GM12873 (cell line): ENCODE measurements around the gene PCSK4.

ENCODE experiments used
- TF ChIP-seq, protein P1 (sequence below): IDR thresholded peaks from 2 replicates; pipeline ENCODE4 v1.5.1; 2012; ENCODE audit warnings: low read depth, mild to moderate bottlenecking, moderate library complexity, low read length, control low read depth; ENCODE audit not compliant: insufficient read depth; ENCODE audit errors: missing control alignments

PCSK4 gene

DNA sequence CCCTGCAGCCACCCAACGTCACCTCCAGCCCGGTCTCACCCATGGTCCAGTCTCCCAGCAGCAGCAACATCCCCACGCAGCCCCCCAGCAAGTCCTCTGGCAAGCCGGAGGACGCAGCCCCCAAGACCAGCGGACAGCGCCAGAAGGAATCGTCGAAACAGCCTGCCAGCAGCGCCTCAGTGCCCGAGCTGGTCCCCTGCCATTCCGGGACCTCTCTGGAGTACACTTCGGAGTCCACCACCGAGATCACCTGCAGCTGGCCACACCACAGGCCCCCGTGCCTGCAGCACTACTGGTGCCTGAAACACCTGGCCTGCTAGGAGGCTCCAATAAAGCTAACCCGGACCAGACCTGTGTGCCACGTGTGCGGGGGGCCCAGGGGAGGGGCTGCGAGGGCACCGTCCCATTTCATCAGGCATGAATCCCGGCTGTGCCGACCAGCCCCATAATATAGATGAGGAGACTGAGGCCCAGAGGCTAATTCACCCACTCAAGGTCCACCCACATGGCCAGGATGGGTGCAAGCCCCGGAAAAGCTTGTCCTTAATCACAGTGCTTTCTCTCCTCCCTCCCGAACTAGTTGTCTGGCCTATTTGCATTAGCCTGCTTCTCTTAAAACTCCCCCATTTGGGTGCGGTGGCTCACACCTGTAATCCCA is 7.6 kb upstream of the PCSK4 start:
- TF ChIP-seq, protein P1, sequence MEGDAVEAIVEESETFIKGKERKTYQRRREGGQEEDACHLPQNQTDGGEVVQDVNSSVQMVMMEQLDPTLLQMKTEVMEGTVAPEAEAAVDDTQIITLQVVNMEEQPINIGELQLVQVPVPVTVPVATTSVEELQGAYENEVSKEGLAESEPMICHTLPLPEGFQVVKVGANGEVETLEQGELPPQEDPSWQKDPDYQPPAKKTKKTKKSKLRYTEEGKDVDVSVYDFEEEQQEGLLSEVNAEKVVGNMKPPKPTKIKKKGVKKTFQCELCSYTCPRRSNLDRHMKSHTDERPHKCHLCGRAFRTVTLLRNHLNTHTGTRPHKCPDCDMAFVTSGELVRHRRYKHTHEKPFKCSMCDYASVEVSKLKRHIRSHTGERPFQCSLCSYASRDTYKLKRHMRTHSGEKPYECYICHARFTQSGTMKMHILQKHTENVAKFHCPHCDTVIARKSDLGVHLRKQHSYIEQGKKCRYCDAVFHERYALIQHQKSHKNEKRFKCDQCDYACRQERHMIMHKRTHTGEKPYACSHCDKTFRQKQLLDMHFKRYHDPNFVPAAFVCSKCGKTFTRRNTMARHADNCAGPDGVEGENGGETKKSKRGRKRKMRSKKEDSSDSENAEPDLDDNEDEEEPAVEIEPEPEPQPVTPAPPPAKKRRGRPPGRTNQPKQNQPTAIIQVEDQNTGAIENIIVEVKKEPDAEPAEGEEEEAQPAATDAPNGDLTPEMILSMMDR, result no peak

DNA sequence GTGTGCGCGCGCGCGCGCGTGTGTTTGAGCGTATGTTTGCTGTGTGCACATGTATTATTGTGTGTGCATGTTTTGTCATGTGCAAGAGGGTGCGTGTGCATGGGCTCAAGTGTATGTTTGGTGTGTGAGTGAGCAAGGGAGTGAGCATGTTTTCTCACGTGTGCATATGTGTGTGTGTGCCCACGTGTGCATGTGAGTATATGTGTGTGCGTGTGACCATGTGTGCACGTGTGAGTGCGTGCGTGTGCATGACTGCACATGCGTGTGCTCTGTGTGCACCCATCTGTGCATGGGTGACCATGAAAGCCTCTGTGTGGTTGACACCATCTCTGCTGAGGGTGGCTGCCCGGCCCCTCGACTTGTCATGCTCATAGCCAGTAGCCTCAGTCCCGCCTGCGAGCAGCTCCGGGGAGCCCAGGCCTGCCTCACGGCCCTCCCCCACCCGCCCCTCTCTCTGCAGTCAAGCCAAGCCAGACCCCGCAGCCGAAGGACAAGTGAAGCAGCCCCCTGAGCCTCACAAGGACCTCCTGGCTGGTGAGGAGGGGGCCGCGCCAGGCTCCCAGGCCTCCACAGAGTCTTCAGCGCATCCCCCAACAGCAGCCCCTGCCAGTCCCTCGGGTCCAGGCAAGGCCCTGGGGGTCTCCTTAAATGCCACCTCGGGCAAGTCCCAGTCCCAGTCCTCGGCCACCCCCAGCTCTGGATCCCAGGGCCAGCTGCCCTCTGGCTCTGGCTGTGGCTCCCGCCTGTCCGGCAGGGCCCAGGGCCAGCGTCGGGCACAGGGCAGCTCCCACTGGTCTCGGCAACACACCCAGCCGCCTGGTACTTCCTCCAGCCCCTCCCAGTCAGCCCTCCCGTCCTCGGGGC is 6.8 kb upstream of the PCSK4 start:
- TF ChIP-seq, protein P1, result no peak

DNA sequence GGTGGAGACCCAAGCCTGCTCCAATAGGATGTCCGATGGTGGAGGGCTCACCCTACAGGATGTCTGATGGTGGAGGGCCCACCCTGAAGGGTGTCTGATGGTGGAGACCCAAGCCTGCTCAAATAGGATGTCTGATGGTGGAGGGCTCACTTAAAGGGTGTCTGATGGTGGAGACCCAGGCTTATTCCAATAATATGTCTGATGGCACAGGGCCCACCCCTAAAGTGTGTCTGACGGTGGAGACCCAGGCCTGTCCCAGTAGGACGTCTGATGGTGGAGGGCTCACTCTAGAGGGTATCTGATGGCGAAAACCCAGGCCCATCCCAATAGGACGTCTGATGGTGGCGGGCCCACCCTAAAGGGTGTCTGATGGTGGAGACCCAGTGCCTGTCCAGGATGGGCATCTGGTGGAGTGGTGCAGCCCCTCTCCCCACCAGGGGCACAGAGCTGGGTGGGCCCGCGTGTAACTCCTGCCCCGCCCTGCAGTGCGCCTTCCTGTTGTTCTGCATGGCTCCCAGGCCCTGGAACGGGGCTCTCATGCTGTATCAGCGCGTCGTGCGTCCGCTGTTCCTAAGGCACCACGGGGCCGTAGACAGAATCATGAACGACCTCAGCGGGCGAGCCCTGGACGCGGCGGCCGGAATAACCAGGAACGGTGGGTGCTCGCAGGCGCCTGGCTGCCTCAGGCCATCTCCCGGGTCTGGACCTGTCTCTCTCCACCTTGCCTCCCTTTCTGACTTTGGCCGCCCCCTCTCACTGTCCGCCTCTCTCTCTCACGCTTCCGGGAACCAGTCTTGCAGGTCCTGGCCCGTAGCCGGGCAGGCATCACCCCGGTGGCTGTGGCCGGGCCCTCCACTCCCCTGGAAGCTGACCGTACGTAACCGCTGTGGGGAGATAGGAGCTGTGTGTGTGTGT is 5.9 kb upstream of the PCSK4 start:
- TF ChIP-seq, protein P1, result no peak

DNA sequence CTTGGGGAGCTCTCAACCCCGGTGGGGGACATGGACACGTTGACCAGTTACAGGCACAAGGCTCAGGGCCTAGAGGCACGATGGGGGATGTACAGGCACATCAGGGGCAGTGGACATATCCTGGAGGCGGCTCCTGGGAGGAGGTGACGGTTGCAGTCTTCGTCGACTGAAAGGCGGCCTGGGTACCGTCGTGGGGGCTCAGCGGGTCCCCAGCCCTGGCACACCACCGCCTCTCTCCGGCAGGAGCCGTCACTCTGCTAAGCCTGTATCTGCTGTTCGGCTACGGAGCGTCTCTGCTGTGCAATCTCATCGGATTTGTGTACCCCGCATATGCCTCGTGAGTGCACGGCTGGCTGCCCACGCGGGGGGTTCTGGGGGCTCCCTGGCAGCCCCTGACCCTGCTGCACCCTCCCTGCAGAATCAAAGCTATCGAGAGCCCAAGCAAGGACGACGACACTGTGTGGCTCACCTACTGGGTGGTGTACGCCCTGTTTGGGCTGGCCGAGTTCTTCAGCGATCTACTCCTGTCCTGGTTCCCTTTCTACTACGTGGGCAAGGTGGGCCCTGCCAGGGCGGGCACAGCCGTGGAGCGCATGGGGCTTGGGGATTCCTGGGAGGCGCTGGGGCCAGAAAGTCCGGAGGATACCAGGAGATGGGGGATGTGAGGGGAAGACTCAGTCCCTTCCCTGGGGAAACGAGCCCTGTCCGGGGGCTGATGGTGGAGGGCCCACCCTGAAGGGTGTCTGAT is 5.1 kb upstream of the PCSK4 start:
- TF ChIP-seq, protein P1, result no peak

DNA sequence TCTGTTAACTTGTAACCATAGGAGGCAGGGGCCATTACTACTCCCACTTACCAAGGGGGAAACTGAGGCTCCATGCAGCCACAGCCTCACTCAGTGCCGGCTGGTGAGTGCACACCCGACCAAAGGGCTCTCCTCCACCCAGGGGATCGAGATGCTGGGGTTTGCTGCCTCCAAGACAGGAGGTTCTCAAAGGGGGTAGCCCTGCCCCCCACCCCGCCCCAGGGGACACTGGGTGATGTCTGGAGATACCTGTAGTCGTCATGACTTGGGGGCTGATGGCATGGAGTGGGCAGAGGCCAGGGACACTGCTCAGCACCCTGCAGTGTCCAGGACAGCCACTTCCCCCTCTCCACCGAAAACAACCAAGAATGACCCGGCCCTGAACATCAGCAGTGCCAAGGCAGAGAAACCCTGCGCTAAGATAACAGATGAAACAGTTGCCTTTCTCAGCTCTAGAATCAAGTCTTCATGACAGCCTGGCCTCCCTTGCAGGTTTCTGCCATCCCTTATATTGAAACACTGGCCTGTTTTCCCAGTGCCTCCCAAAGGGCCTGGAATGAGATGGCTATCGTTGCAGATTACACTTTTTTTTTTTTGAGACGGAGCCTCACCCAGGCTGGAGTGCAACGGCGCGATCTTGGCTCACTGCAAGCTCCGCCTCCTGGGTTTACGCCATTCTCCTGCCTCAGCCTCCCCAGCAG is 4.1 kb upstream of the PCSK4 start:
- TF ChIP-seq, protein P1, result no peak

DNA sequence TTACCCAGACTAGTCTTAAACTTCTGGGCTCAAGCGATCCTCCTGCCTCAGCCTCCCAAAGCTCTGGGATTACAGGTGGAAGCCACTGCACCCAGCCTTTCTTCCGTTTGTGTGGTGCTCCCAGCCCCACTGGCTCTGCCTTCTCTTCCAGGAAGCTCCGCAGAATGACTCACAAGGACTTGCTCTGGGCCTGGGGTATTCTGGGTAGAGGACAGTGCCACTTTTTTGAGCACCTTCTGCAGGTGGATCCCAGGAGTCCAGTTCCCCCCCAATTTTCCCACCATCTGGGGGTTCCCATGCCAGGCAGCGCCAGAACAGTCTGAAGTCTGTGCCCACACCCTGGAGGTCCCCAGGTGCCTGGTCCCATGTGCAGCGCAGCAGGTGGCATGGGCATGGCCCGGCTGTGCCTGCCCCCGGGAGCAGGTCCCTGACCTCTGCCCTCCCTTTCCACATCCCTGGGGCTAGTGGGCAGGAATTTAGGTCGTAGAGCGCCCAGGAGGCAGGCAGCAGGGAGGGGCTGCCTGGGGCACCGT is 2.4 kb upstream of the PCSK4 start:
- TF ChIP-seq, protein P1, result no peak
